Measurements from ENCODE around the gene OPA1. TPM values are rescaled to one million over a fixed set of nuclear protein-coding genes. Genes with fewer than 3 reads are reported as not detected.

Gene OPA1
- total and polyA plus RNA-seq, 2 of the 4 experiments (the other 2 are of a cell fraction): 17.8 to 73.7 TPM

- H3K4me3 ChIP-seq (ENCODE audit: insufficient read depth, low read depth, low read length): no peak overlapping the region
- no peaks in the 10 kb centered on the region; the same call in 1 of the 2 replicates for H3K9me1 ChIP-seq (ENCODE audit: insufficient read depth, low read length)
- dilution Hi-C loops (cut with HindIII; ENCODE audit: low sequenced_read_pairs, unreplicated experiment): no loop called here
- no peak overlapping the region for H3K18ac ChIP-seq (ENCODE audit: low read depth, low read length)
- POLR2A ChIA-PET (ENCODE audit: unreplicated experiment): no interaction called here
- DNase-seq: no peak
- H4K91ac ChIP-seq (ENCODE audit: insufficient read depth, low read depth, low read length): no peak overlapping the region
- H3K14ac ChIP-seq (replicated peaks; ENCODE audit: low read depth, low read length): no peak overlapping the region
- no peaks in the 10 kb centered on the region for H3K79me1 ChIP-seq (ENCODE audit: low read depth in 1 of 2, low read length in 2 of 2)
- no peak overlapping the region for H3K23ac ChIP-seq (ENCODE audit: low read depth, low read length)
- no peaks in the 10 kb centered on the region for H4K20me1 ChIP-seq (ENCODE audit: insufficient read depth, low read length)
- no peak overlapping the region for H3K27ac ChIP-seq (ENCODE audit: insufficient read depth, low read length)
- no peaks in the 10 kb centered on the region; the same call in 1 of the 2 replicates for H3K27me3 ChIP-seq (ENCODE audit: control insufficient read depth, insufficient read depth, low read length)
- no peak overlapping the region for H3K4ac ChIP-seq (ENCODE audit: low read depth, low read length)
- H2AFZ ChIP-seq (replicated peaks; ENCODE audit: low read length, poor library complexity): no peak overlapping the region
- WGBS, 2 experiments (ENCODE audit: extremely low coverage in 2 of 2, insufficient read length in 1 of 2): 0% methylated on average over 1 of the region's 4 CpGs; no CpG with 5 or more reads in 1 of the 2 experiments
- no peak overlapping the region for H3K9ac ChIP-seq (ENCODE audit: low read depth, low read length)
- no peak overlapping the region for H2AK9ac ChIP-seq (replicated peaks; ENCODE audit: low read depth, low read length, poor library complexity)
- H2AK5ac ChIP-seq (ENCODE audit: low read depth, low read length): no peak overlapping the region
- no peak for TF ChIP-seq MAFK (IDR thresholded peaks at IDR 0.05; ENCODE audit: low read depth, low read length)
- no peak for TF ChIP-seq RFX5 (IDR thresholded peaks at IDR 0.05; ENCODE audit: low read depth, low read length)
- no peak for TF ChIP-seq CTCF (conservative IDR thresholded peaks at IDR 0.05; ENCODE audit: low read depth, low read length)
- no peak for TF ChIP-seq POLR2A (IDR thresholded peaks at IDR 0.05; ENCODE audit: low read depth, low read length)
- no peak for TF ChIP-seq MAZ (IDR thresholded peaks at IDR 0.05; ENCODE audit: borderline replicate concordance, low read depth, low read length)
- TF ChIP-seq SMC3 (IDR thresholded peaks at IDR 0.05; ENCODE audit: low read depth, low read length): no peak
- no peak for TF ChIP-seq USF2 (IDR thresholded peaks at IDR 0.05; ENCODE audit: low read depth, low read length)
- no peak for TF ChIP-seq BHLHE40 (IDR thresholded peaks at IDR 0.05; ENCODE audit: low read depth, low read length)
- no peak for TF ChIP-seq MXI1 (IDR thresholded peaks at IDR 0.05; ENCODE audit: borderline replicate concordance, low read depth, low read length)
- no peak for TF ChIP-seq RAD21 (IDR thresholded peaks at IDR 0.05; ENCODE audit: low read length)
- no peaks in the 10 kb centered on the region for H3K36me3 ChIP-seq (ENCODE audit: control insufficient read depth, insufficient read depth, low read length)
- no TSS peak for BruUV-seq (replicated peaks)
- H2BK120ac ChIP-seq (ENCODE audit: low read depth, low read length): no peak overlapping the region
- no peak for ATAC-seq (ENCODE audit: low read depth)
- H4K8ac ChIP-seq (ENCODE audit: low read depth in 2 of 2, low read length in 2 of 2): no peak overlapping the region
- no peak overlapping the region for H3K4me2 ChIP-seq (ENCODE audit: low read depth, low read length)
- H3K56ac ChIP-seq (ENCODE audit: extremely low read depth, insufficient read depth, low read length): no peak overlapping the region
- no peak overlapping the region for H2BK5ac ChIP-seq (ENCODE audit: low read depth, low read length, poor library complexity, severe bottlenecking)
- no peak overlapping the region for H4K5ac ChIP-seq (ENCODE audit: low read depth, low read length)
- intact Hi-C loops (cut with micrococcal nuclease): no loop called here
- H2BK20ac ChIP-seq (ENCODE audit: low read depth, low read length): no peak overlapping the region
- in situ Hi-C loops (cut with MboI; ENCODE audit: low sequenced_read_pairs): no loop called here
- no peaks in the 10 kb centered on the region for H3K9me3 ChIP-seq (ENCODE audit: control insufficient read depth, insufficient read depth, low read length)
- no peak overlapping the region for H2BK15ac ChIP-seq (ENCODE audit: low read depth, low read length)
- no peaks in the 10 kb centered on the region for H3K4me1 ChIP-seq (ENCODE audit: control insufficient read depth, insufficient read depth, low read length)
- CTCF ChIA-PET: no interaction called here
Measured at GRCh38 chr3:193560870-193561269, 32.1 kb upstream of the OPA1 start.
